ENCODE results near the gene ZNF625. TPM values are rescaled to one million over a fixed set of nuclear protein-coding genes. Genes with fewer than 3 reads are reported as not detected.

Gene ZNF625
- total and polyA plus RNA-seq, 4 donors = 1.0 to 17.6 (median 4.3) TPM

DNA sequence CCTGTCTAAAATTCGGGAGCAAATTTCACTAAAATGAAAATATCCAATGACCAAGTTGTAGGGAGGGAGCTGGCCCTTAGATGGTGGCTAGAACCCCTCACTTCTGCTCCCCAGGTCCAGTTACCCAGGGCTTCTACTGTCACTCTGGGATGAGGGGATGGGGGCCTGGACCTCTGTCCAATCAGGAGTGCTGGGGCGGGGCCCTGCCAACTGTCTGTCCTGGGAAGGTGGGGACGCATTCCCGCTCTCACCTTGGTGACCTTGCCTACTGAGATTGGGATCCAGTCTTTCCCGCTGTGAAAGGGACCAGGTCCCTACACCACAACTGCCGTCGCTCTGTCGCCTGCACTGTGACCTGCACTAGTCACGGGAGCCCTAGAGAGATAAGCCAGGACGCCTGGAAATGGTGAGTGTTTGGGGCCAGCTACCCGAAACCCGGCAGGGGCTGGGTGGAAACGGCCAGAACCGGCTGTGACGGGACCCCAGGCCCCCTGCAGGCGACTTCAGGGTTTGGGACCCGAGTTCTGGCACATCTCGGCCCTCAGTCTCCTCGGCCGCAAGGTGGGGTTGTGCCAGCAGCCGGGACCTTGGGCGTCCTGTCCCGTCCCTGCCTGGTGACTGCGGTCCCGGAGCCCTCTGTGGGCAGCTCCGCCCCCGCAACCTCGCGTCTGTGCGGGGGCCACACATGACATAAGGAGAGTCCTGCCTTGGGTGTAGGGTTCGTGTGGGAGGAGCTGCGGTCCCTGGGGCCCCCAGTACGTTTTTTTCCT lies 39.1 kb downstream of the ZNF625 start:
- DNase-seq = no peak
- Histone ChIP-seq H3K27ac (ENCODE audit: low read depth in 1 of 2, low read length in 1 of 2) (no peak overlapping the region), H3K4me1 (ENCODE audit: control insufficient read depth in 5 of 5, insufficient read depth in 5 of 5, low read length in 5 of 5) (no peaks in the 10 kb centered on the region), H3K36me3 (ENCODE audit: control insufficient read depth in 4 of 4, insufficient read depth in 4 of 4, low read length in 4 of 4) (peaks cover 2 to 17% (median 6%) of the 10 kb centered on the region in 4 donors), H3K9ac (ENCODE audit: insufficient read depth in 1 of 2, low read length in 2 of 2) (no peak overlapping the region), H3K4me3 (no peak overlapping the region), H3K9me3 (ENCODE audit: control insufficient read depth in 4 of 4, insufficient read depth in 3 of 4, low read length in 3 of 4) (peaks cover 0 to 11% (median 6%) of the 10 kb centered on the region in 4 donors), H3K27me3 (ENCODE audit: control insufficient read depth in 3 of 3, insufficient read depth in 3 of 3, low read length in 2 of 3) (no peaks in the 10 kb centered on the region)
- ATAC-seq (ENCODE audit: insufficient read depth, low FRiP score) = no peak
- WGBS, 2 donors = 81 to 85% methylated on average over 33 of the region's 33 CpGs
- TF ChIP-seq, protein P1, sequence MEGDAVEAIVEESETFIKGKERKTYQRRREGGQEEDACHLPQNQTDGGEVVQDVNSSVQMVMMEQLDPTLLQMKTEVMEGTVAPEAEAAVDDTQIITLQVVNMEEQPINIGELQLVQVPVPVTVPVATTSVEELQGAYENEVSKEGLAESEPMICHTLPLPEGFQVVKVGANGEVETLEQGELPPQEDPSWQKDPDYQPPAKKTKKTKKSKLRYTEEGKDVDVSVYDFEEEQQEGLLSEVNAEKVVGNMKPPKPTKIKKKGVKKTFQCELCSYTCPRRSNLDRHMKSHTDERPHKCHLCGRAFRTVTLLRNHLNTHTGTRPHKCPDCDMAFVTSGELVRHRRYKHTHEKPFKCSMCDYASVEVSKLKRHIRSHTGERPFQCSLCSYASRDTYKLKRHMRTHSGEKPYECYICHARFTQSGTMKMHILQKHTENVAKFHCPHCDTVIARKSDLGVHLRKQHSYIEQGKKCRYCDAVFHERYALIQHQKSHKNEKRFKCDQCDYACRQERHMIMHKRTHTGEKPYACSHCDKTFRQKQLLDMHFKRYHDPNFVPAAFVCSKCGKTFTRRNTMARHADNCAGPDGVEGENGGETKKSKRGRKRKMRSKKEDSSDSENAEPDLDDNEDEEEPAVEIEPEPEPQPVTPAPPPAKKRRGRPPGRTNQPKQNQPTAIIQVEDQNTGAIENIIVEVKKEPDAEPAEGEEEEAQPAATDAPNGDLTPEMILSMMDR (IDR thresholded peaks at IDR 0.05; ENCODE audit: control extremely low read depth, extremely low read depth) = no peak

DNA sequence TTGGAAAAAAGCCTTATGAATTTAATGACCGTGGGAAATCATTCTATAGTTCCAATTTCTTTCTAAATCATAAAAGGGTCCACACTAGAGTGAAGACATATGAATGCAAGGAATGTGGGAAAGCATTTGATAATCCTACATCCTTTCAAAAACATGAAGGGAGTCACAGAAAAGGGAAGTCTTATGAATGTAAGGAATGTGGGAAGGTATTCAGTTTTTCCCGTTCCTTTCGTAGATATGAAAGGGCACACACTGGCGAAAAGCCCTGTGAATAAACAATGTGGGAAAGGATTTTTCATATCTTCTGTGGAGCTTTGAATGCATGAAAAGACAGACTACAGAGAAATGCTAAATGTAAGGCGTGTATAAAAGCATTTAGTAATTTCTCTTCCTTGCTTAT lies 43.4 kb downstream of the ZNF625 start:
- 92 to 94% methylated on average over 5 of the region's 5 CpGs for WGBS, 2 donors
- ATAC-seq (ENCODE audit: insufficient read depth, low FRiP score) = no peak
- H3K9me3 ChIP-seq (ENCODE audit: control insufficient read depth in 4 of 4, insufficient read depth in 3 of 4, low read length in 3 of 4) = peaks cover 0 to 29% (median 15%) of the 10 kb centered on the region in 4 donors
- no peak overlapping the region for H3K9ac ChIP-seq (ENCODE audit: insufficient read depth in 1 of 2, low read length in 2 of 2)
- H3K4me1 ChIP-seq (ENCODE audit: control insufficient read depth in 5 of 5, insufficient read depth in 5 of 5, low read length in 5 of 5) = no peaks in the 10 kb centered on the region
- no peak overlapping the region for H3K27ac ChIP-seq (ENCODE audit: low read depth in 1 of 2, low read length in 1 of 2)
- TF ChIP-seq, protein P1 (IDR thresholded peaks at IDR 0.05; ENCODE audit: control extremely low read depth, extremely low read depth) = no peak
- peaks cover 6 to 47% (median 27%) of the 10 kb centered on the region in 4 donors for H3K36me3 ChIP-seq (ENCODE audit: control insufficient read depth in 4 of 4, insufficient read depth in 4 of 4, low read length in 4 of 4)
- no peak for DNase-seq
- H3K4me3 ChIP-seq = no peak overlapping the region
- no peaks in the 10 kb centered on the region for H3K27me3 ChIP-seq (ENCODE audit: control insufficient read depth in 3 of 3, insufficient read depth in 3 of 3, low read length in 2 of 3)

DNA sequence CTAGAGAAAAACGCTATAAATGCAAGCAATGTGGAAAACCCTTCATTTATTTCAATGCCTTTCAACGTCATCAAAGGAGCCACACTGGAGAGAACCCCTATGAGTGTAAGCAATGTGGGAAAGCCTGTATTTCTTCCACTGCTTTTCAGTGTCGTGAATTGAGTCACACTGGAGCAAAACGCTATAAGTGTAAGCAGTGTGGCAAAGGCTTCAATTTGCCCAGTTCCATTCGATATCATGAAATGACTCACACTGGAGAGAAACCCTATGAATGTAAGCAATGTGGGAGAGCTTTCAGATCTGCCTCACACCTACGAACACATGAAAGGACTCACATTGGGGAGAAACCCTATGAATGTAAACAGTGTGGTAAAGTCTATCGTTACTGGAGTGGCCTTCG lies 43.8 kb downstream of the ZNF625 start:
- no peak overlapping the region for H3K27ac ChIP-seq (ENCODE audit: low read depth in 1 of 2, low read length in 1 of 2)
- WGBS, 2 donors = 91 to 95% methylated on average over 8 of the region's 8 CpGs
- DNase-seq (no peak), ATAC-seq (ENCODE audit: insufficient read depth, low FRiP score) (no peak)
- H3K36me3 ChIP-seq (ENCODE audit: control insufficient read depth in 4 of 4, insufficient read depth in 4 of 4, low read length in 4 of 4) = peaks cover 6 to 47% (median 27%) of the 10 kb centered on the region in 4 donors
- H3K9ac ChIP-seq (ENCODE audit: insufficient read depth in 1 of 2, low read length in 2 of 2) = no peak overlapping the region
- peaks cover 0 to 29% (median 15%) of the 10 kb centered on the region in 4 donors for H3K9me3 ChIP-seq (ENCODE audit: control insufficient read depth in 4 of 4, insufficient read depth in 3 of 4, low read length in 3 of 4)
- H3K27me3 ChIP-seq (ENCODE audit: control insufficient read depth in 3 of 3, insufficient read depth in 3 of 3, low read length in 2 of 3) = no peaks in the 10 kb centered on the region
- TF ChIP-seq, protein P1 (IDR thresholded peaks at IDR 0.05; ENCODE audit: control extremely low read depth, extremely low read depth) = no peak
- H3K4me1 ChIP-seq (ENCODE audit: control insufficient read depth in 5 of 5, insufficient read depth in 5 of 5, low read length in 5 of 5) = no peaks in the 10 kb centered on the region
- H3K4me3 ChIP-seq = no peak overlapping the region
